ENCODE data around the gene EZH2.
A peak's percentile ranks its signal among the peaks of the same experiment; 100 is the strongest.

EZH2 gene

GRCh38 chr7:148783801-148784527, 100.1 kb downstream of the EZH2 start:
- peak overlapping the region; percentile 31 for H3K23ac ChIP-seq (ENCODE audit: low read depth, low read length, poor library complexity)

GRCh38 chr7:148782757-148783456, 101.2 kb downstream of the EZH2 start:
- H3K79me1 ChIP-seq (ENCODE audit: low read depth, low read length): peaks cover 6% of the 10 kb centered on the region
- peak overlapping the region; percentile 11 for H3K23ac ChIP-seq (ENCODE audit: low read depth, low read length, poor library complexity)
- H3K4ac ChIP-seq (ENCODE audit: low read length): no peak overlapping the region
- no peak overlapping the region for H2BK12ac ChIP-seq (ENCODE audit: low read length)
- H2BK5ac ChIP-seq (ENCODE audit: low read length): no peak overlapping the region
- peak overlapping the region; percentile 61 for H2AK5ac ChIP-seq (ENCODE audit: low read depth, low read length)
- no peaks in the 10 kb centered on the region for H3K9me3 ChIP-seq (replicated peaks in 1 of 2; ENCODE audit: control insufficient read depth in 2 of 2, insufficient read depth in 1 of 2, low read depth in 1 of 2, low read length in 2 of 2)
- H3K14ac ChIP-seq (ENCODE audit: low read length): peak overlapping the region; percentile 71
- no peak overlapping the region for H2BK15ac ChIP-seq (ENCODE audit: low read length)
- H3K27ac ChIP-seq (replicated peaks; ENCODE audit: low read length): no peak overlapping the region
- H4K8ac ChIP-seq (ENCODE audit: low read depth, low read length): no peak overlapping the region
- H3K4me2 ChIP-seq (ENCODE audit: insufficient read depth, low read length, poor library complexity, severe bottlenecking): no peak overlapping the region
- H3K27me3 ChIP-seq (ENCODE audit: control insufficient read depth in 3 of 3, insufficient read depth in 3 of 3, low read depth in 1 of 3, low read length in 3 of 3): no peaks in the 10 kb centered on the region
- H3K9ac ChIP-seq (ENCODE audit: low read depth, low read length, poor library complexity): no peak overlapping the region
- peak overlapping the region; percentile 51 for H3K18ac ChIP-seq (ENCODE audit: low read length)
- WGBS, 2 donors (ENCODE audit: extremely low coverage in 2 of 2, insufficient read length in 2 of 2, insufficient replicate concordance in 1 of 2): no CpG with 5 or more reads among the region's 44 CpGs
- no peak overlapping the region for H2BK120ac ChIP-seq (ENCODE audit: low read depth, low read length)
- peaks cover 0 to 1% of the 10 kb centered on the region in 2 donors for H3K4me1 ChIP-seq (ENCODE audit: control insufficient read depth in 2 of 2, insufficient read depth in 1 of 2, low read depth in 1 of 2, low read length in 2 of 2)
- no peak overlapping the region for H2AFZ ChIP-seq (ENCODE audit: low read length)
- H3K36me3 ChIP-seq (replicated peaks in 1 of 2; ENCODE audit: control insufficient read depth in 2 of 2, insufficient read depth in 2 of 2, low read length in 2 of 2): peaks cover 28 to 94% of the 10 kb centered on the region in 2 donors
- DNase-seq (ENCODE audit: low spot score): no peak
- H4K91ac ChIP-seq (ENCODE audit: low read depth, low read length, poor library complexity): peak overlapping the region; percentile 53
- H3K4me3 ChIP-seq (ENCODE audit: low read length in 2 of 2): peak overlapping the region in 1 of 2 donors; percentile 66

More at GRCh38 chr7:148783801-148784527, 100.1 kb downstream of the EZH2 start:
- Histone ChIP-seq H3K27me3 (ENCODE audit: control insufficient read depth in 3 of 3, insufficient read depth in 3 of 3, low read depth in 1 of 3, low read length in 3 of 3) (no peaks in the 10 kb centered on the region), H2AK5ac (ENCODE audit: low read depth, low read length) (no peak overlapping the region), H3K14ac (ENCODE audit: low read length) (no peak overlapping the region), H3K4me1 (ENCODE audit: control insufficient read depth in 2 of 2, insufficient read depth in 1 of 2, low read depth in 1 of 2, low read length in 2 of 2) (peaks cover 0 to 1% of the 10 kb centered on the region in 2 donors), H2AFZ (ENCODE audit: low read length) (no peak overlapping the region), H2BK120ac (ENCODE audit: low read depth, low read length) (no peak overlapping the region), H4K91ac (ENCODE audit: low read depth, low read length, poor library complexity) (no peak overlapping the region), H4K8ac (ENCODE audit: low read depth, low read length) (no peak overlapping the region), H3K9ac (ENCODE audit: low read depth, low read length, poor library complexity) (no peak overlapping the region), H3K18ac (ENCODE audit: low read length) (no peak overlapping the region), H3K27ac (replicated peaks; ENCODE audit: low read length) (no peak overlapping the region), H2BK5ac (ENCODE audit: low read length) (no peak overlapping the region), H3K9me3 (replicated peaks in 1 of 2; ENCODE audit: control insufficient read depth in 2 of 2, insufficient read depth in 1 of 2, low read depth in 1 of 2, low read length in 2 of 2) (no peaks in the 10 kb centered on the region), H2BK12ac (ENCODE audit: low read length) (no peak overlapping the region), H3K4me3 (ENCODE audit: low read length in 2 of 2) (no peak overlapping the region), H3K79me1 (ENCODE audit: low read depth, low read length) (peaks cover 6% of the 10 kb centered on the region), H2BK15ac (ENCODE audit: low read length) (no peak overlapping the region), H3K4me2 (ENCODE audit: insufficient read depth, low read length, poor library complexity, severe bottlenecking) (no peak overlapping the region), H3K36me3 (replicated peaks in 1 of 2; ENCODE audit: control insufficient read depth in 2 of 2, insufficient read depth in 2 of 2, low read length in 2 of 2) (peaks cover 33 to 96% of the 10 kb centered on the region in 2 donors), H3K4ac (ENCODE audit: low read length) (no peak overlapping the region)
- WGBS, 2 donors (ENCODE audit: extremely low coverage in 2 of 2, insufficient read length in 2 of 2, insufficient replicate concordance in 1 of 2): no CpG with 5 or more reads among the region's 15 CpGs
- no peak for DNase-seq (ENCODE audit: low spot score)

- Histone ChIP-seq H3K9ac (ENCODE audit: low read depth, low read length, poor library complexity) (no peak overlapping the region), H2BK15ac (ENCODE audit: low read length) (no peak overlapping the region), H2BK120ac (ENCODE audit: low read depth, low read length) (no peak overlapping the region), H4K8ac (ENCODE audit: low read depth, low read length) (no peak overlapping the region), H3K27me3 (ENCODE audit: control insufficient read depth in 3 of 3, insufficient read depth in 3 of 3, low read depth in 1 of 3, low read length in 3 of 3) (no peaks in the 10 kb centered on the region), H3K79me1 (ENCODE audit: low read depth, low read length) (peaks cover 2% of the 10 kb centered on the region), H3K36me3 (replicated peaks in 1 of 2; ENCODE audit: control insufficient read depth in 2 of 2, insufficient read depth in 2 of 2, low read length in 2 of 2) (peaks cover 25 to 78% of the 10 kb centered on the region in 2 donors), H4K91ac (ENCODE audit: low read depth, low read length, poor library complexity) (no peak overlapping the region), H3K14ac (ENCODE audit: low read length) (no peak overlapping the region), H3K27ac (replicated peaks; ENCODE audit: low read length) (no peak overlapping the region), H3K9me3 (replicated peaks in 1 of 2; ENCODE audit: control insufficient read depth in 2 of 2, insufficient read depth in 1 of 2, low read depth in 1 of 2, low read length in 2 of 2) (no peaks in the 10 kb centered on the region), H3K4ac (ENCODE audit: low read length) (no peak overlapping the region), H2AK5ac (ENCODE audit: low read depth, low read length) (no peak overlapping the region), H2AFZ (ENCODE audit: low read length) (no peak overlapping the region), H3K4me1 (ENCODE audit: control insufficient read depth in 2 of 2, insufficient read depth in 1 of 2, low read depth in 1 of 2, low read length in 2 of 2) (peaks cover 0 to 14% of the 10 kb centered on the region in 2 donors), H3K18ac (ENCODE audit: low read length) (no peak overlapping the region), H3K23ac (ENCODE audit: low read depth, low read length, poor library complexity) (no peak overlapping the region), H3K4me2 (ENCODE audit: insufficient read depth, low read length, poor library complexity, severe bottlenecking) (no peak overlapping the region), H2BK12ac (ENCODE audit: low read length) (no peak overlapping the region), H3K4me3 (ENCODE audit: low read length in 2 of 2) (no peak overlapping the region), H2BK5ac (ENCODE audit: low read length) (no peak overlapping the region)
- no peak for DNase-seq (ENCODE audit: low spot score)
- WGBS, 2 donors (ENCODE audit: extremely low coverage in 2 of 2, insufficient read length in 2 of 2, insufficient replicate concordance in 1 of 2): no CpG with 5 or more reads among the region's 1 CpG
Observed at GRCh38 chr7:148774471-148774870, 109.6 kb downstream of the EZH2 start.

- Histone ChIP-seq H3K4me3 (ENCODE audit: low read length in 2 of 2) (no peak overlapping the region), H3K4me1 (ENCODE audit: control insufficient read depth in 2 of 2, insufficient read depth in 1 of 2, low read depth in 1 of 2, low read length in 2 of 2) (peaks cover 0 to 14% of the 10 kb centered on the region in 2 donors), H3K4me2 (ENCODE audit: insufficient read depth, low read length, poor library complexity, severe bottlenecking) (no peak overlapping the region), H3K4ac (ENCODE audit: low read length) (no peak overlapping the region), H3K9ac (ENCODE audit: low read depth, low read length, poor library complexity) (no peak overlapping the region), H3K79me1 (ENCODE audit: low read depth, low read length) (no peaks in the 10 kb centered on the region), H2BK12ac (ENCODE audit: low read length) (no peak overlapping the region), H2AK5ac (ENCODE audit: low read depth, low read length) (no peak overlapping the region), H2AFZ (ENCODE audit: low read length) (no peak overlapping the region), H3K9me3 (replicated peaks in 1 of 2; ENCODE audit: control insufficient read depth in 2 of 2, insufficient read depth in 1 of 2, low read depth in 1 of 2, low read length in 2 of 2) (no peaks in the 10 kb centered on the region), H2BK120ac (ENCODE audit: low read depth, low read length) (no peak overlapping the region), H3K36me3 (replicated peaks in 1 of 2; ENCODE audit: control insufficient read depth in 2 of 2, insufficient read depth in 2 of 2, low read length in 2 of 2) (peaks cover 21 to 77% of the 10 kb centered on the region in 2 donors), H3K23ac (ENCODE audit: low read depth, low read length, poor library complexity) (no peak overlapping the region), H2BK15ac (ENCODE audit: low read length) (no peak overlapping the region), H4K8ac (ENCODE audit: low read depth, low read length) (no peak overlapping the region), H3K18ac (ENCODE audit: low read length) (no peak overlapping the region), H3K27ac (replicated peaks; ENCODE audit: low read length) (no peak overlapping the region), H3K27me3 (ENCODE audit: control insufficient read depth in 3 of 3, insufficient read depth in 3 of 3, low read depth in 1 of 3, low read length in 3 of 3) (no peaks in the 10 kb centered on the region), H4K91ac (ENCODE audit: low read depth, low read length, poor library complexity) (no peak overlapping the region), H3K14ac (ENCODE audit: low read length) (no peak overlapping the region), H2BK5ac (ENCODE audit: low read length) (no peak overlapping the region)
- no peak for DNase-seq (ENCODE audit: low spot score)
- no CpG with 5 or more reads among the region's 10 CpGs for WGBS, 2 donors (ENCODE audit: extremely low coverage in 2 of 2, insufficient read length in 2 of 2, insufficient replicate concordance in 1 of 2)
Observed at GRCh38 chr7:148773334-148773733, 110.8 kb downstream of the EZH2 start.

All from neuronal stem cell (in vitro differentiated cells).